GM21367 (cell line): Measurements from ENCODE around the gene PVALEF.

Experiments used
- ATAC-seq: cut with Tn5 transposase; IDR thresholded peaks from one replicate; pipeline ENCODE4 v1.9.1; 2021; ENCODE audit not compliant: unreplicated experiment

Gene PVALEF

DNA sequence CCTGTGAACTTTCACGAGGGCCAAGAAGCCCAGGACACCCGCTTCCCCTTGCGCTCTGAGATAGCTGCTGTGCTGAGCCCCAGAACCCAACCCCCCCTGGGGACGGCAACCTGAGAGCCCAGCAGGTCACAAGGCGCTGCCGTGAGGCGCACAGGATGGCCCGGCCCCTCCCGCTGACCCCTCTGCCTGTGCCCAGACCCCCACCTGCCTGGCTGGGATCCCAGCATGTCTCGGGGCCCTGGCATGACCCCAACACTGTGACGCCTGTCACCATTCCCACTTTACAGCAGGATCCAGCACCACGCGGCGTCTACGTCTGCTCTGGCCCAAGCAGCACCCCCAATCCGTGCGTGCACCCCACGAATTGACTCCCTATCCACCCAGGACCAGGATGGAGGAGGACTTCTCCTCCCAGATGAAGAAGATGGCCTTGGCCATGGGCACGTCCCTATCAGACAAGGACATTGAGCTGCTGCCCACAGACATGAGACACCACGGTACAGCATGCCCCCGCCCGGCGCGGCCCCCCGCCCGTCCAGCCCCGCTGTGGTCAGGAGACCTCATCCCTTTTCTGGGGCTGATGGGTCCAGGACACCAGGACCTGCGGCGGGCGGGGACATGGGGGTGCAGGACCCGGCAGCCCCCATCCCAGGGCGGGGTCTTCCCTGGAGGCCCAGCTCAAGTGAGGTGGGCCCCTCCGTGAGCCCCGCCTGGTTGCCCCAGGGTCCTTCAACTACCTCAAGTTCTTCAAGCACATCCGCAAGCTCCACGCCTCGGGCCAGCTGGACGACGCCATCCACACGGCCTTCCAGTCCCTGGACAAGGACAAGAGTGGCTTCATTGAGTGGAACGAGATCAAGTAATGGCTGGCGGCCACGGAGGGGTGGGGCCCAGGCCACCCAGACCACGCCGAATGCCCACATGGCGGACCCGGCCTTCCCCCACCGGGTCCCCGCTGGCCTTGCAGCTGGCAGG, 15.8 kb downstream of the PVALEF start:
- no peak for ATAC-seq

- no peak for ATAC-seq
Observed at GRCh38 chr17:81181811-81182185, 16.5 kb downstream of the PVALEF start.

DNA sequence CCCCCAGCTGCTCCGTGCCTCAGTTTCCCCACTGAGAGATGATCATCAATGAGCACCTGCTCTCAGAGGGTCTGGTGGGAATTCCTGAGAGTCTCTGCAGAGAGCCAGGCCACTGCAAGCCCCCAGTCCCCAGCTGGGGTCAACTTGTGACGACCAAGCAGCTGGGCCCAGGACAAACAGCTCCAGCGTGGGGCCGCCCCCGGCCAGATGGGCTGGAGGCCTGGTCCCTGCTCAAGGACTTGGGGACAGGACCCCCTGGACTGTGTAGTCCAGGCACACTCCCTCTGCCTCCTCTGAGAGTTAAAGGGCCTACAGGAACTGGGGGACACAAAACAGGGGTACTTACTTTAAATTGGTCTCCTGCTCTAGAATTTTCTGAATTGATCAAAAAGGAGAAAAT, 17.3 kb downstream of the PVALEF start:
- no peak for ATAC-seq

- ATAC-seq = no peak
Observed at GRCh38 chr17:81183316-81183715, 18.0 kb downstream of the PVALEF start.

- ATAC-seq = no peak
Observed at GRCh38 chr17:81183807-81184206, 18.5 kb downstream of the PVALEF start.

- ATAC-seq = no peak
Observed at GRCh38 chr17:81184555-81184954, 19.2 kb downstream of the PVALEF start.

- ATAC-seq = no peak
Observed at GRCh38 chr17:81186203-81186602, 20.9 kb downstream of the PVALEF start.

GRCh38 chr17:81187120-81187519, 21.8 kb downstream of the PVALEF start:
- ATAC-seq = no peak

GRCh38 chr17:81187586-81188490, 22.5 kb downstream of the PVALEF start:
- no peak for ATAC-seq

- no peak for ATAC-seq
Observed at GRCh38 chr17:81188491-81188840, 23.2 kb downstream of the PVALEF start.

DNA sequence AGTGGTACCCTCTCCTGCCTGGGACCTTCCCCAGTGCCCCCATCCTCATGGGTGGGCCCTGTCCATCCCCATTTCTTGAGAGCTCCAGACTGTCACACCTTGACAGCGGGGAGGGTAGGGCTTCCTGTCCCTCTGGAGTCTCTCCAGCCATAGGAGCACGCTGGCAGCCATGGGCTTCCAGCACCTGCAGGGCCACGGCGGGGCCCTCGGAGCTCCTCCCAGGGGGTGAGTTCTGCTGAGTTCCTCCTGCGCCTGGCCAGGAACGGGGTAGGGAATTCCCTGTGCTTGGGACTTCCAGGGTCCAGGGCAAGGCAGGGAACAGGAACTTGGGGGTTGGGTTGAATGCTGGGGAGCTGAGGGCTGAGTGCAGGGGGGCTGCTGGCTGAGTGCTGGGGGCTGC, 23.7 kb downstream of the PVALEF start:
- ATAC-seq = no peak

DNA sequence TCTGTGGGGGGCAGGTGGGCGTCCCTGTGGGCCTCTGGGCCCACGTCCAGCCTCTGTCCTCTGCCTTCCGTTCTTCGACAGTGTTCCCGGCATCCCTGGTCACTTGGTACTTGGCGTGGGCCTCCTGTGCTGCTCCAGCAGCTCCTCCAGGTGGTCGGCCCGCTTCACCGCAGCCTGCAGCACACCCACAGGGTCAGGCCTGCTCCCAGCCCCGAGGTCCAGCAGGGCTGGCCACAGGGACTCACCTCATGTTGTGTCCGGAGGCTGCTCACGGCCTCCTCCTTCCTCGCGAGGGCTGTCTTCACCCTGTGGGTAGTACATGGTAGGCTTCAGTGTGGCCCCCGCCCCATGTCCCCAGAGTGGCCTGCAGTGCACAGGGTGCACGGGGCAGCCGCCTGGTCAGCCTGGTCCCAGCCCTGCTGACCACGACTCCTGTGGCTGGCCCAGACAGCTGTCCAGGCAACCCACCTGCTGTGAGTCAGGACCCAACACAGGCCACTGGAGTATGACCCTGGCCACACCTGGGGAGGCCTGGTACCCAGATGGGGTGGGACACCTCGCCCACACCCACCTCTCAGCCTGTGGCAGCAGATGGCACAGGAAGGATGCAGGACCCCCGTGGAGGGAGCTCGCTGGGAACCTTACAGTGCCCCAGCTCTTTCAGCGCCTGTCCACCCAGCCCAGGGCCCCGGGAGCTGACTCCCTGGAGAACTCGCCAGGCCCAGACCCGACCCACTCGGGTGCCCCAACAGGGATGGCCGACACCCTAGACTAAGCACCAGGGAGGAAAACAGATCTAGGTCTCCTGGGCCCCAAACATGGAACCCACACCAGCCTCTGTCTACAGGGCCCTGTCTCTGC, 24.6 kb downstream of the PVALEF start:
- no peak for ATAC-seq

GRCh38 chr17:81190591-81190990, 25.3 kb downstream of the PVALEF start:
- ATAC-seq = no peak

GRCh38 chr17:81191116-81191515, 25.8 kb downstream of the PVALEF start:
- ATAC-seq = no peak

DNA sequence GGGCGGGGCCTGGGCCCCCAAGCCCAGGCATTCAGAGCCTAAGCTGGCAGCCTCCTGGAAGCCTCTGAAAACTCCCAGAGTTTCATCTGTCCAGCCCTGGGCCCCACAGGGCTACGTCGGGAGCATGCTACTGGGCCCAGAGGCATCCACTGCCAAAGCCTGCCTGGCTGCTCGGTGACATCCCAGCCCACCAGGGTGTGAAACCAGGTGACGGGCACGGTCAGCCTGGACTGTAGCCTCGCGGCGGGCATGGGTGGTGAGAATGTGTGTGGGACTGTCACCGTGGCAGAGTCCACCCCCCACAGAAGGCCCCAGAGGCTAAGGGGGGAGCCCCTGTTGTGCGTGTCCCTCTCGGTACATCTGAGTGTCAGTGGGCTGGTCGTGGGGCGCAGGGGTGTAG, 26.3 kb downstream of the PVALEF start:
- no peak for ATAC-seq

GRCh38 chr17:81192386-81193050, 27.2 kb downstream of the PVALEF start:
- ATAC-seq = no peak

DNA sequence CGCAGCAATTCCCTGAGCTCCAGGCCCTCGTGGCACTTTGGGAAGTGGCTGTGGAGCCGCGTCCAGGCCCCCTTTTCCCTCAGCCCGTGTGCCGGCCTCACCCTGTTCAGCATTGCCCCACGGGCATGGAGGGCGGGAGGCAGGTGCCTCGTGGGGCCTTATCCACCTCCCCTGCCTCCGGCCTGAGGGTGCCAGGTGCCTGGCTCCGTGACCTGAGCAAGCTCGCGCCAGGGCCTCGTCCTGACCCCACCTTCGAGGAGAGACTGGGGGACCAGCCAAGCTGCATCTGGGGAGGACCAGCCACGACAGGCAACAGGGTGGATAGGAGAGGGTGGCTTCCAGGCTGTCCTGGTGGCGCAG, 27.7 kb downstream of the PVALEF start:
- ATAC-seq = no peak

GRCh38 chr17:81193470-81194224, 28.3 kb downstream of the PVALEF start:
- no peak for ATAC-seq

DNA sequence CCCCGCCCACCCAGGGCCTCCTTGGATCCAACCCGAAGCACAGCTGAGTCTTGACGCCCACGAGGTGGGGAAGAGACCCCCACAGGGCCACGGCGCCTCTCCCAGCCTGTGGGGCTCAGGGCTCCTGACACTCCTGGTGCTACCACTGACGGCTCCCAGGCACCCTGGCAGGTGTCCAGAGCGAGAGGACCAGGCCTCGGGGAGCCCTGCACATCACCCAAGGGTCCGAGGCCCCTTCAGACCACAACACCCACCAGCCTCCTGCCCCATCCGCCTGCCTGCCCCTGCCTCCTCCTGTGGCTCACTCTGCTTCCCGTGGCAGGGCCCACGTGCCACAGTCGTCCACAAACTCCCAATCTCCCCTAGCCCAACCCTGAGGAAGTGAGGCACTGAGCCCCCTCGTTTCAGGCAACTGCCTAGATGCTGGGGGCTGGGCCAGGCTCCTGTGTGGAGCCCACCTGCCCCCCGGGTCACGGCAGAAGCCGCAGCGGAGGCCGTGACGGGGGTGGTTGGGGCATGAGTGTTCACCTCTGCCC, 29.0 kb downstream of the PVALEF start:
- no peak for ATAC-seq
